ENCODE measurements around the gene OR6B1.

- TF ChIP-seq CTCF (IDR thresholded peaks at IDR 0.05), result no peak
- TF ChIP-seq POLR2A (IDR thresholded peaks at IDR 0.05), result no peak
Measured at GRCh38 chr7:143974459-143974858, 25.7 kb upstream of the OR6B1 start.

All from Peyer's patch (tissue), 4 donors.